Breast epithelium (tissue), 3 donors: ENCODE data around the gene TMEM247.

Experiments
- CTCF ChIP-seq, 3 donors: fragments of 450-650 bp; IDR thresholded peaks; one replicate each; pipeline ENCODE4 v1.5.1; 2016 to 2017; ENCODE audit warnings: antibody characterized with exemption in 3 of 3, mild to moderate bottlenecking in 3 of 3, moderate library complexity in 3 of 3
- POLR2A ChIP-seq: fragments of 450-650 bp; IDR thresholded peaks from one replicate; pipeline ENCODE4 v1.6.1; 2016; ENCODE audit warnings: antibody characterized with exemption, mild to moderate bottlenecking, moderate library complexity
- POLR2AphosphoS5 ChIP-seq, 3 donors: sonication (generic); formaldehyde crosslinking; IDR thresholded peaks; one replicate each; pipeline ENCODE4 v1.6.1; 2017; ENCODE audit warnings: antibody characterized with exemption in 3 of 3

- no peak for TF ChIP-seq POLR2AphosphoS5 (IDR thresholded peaks at IDR 0.05)
- no peak for TF ChIP-seq CTCF (IDR thresholded peaks at IDR 0.05)
- TF ChIP-seq POLR2A: no peak
Observed at GRCh38 chr2:46469116-46469515, 10.2 kb upstream of the TMEM247 start.
